Suprapubic skin (tissue), 4 donors: ENCODE measurements around the gene APPL2. TPM values are rescaled to one million over a fixed set of nuclear protein-coding genes. Genes with fewer than 3 reads are reported as not detected.

Experiments
- DNase-seq, 2 donors: peaks; one replicate each; pipeline ENCODE4 v3.0.0-alpha.2; 2019; ENCODE audit warnings: low spot score in 2 of 2
- H3K27ac ChIP-seq: fragments of 200-600 bp; sonication (generic); one replicate; pipeline ENCODE4 v1.5.1; 2019
- H3K27me3 ChIP-seq: fragments of 200-600 bp; sonication (generic); one replicate; pipeline ENCODE4 v1.5.1; 2019
- H3K36me3 ChIP-seq: fragments of 200-600 bp; sonication (generic); one replicate; pipeline ENCODE4 v1.5.1; 2019
- H3K4me1 ChIP-seq: fragments of 200-600 bp; sonication (generic); one replicate; pipeline ENCODE4 v1.5.1; 2019
- H3K4me3 ChIP-seq: fragments of 200-600 bp; sonication (generic); one replicate; pipeline ENCODE4 v1.5.1; 2019; ENCODE audit warnings: mild to moderate bottlenecking
- H3K9me3 ChIP-seq: fragments of 200-600 bp; sonication (generic); one replicate; pipeline ENCODE4 v1.5.1; 2019
- CTCF ChIP-seq, 2 donors: fragments of 200-600 bp in 1 of 2; fragments of 450-650 bp in 1 of 2; sonication (generic) in 1 of 2; IDR thresholded peaks; one replicate each; pipeline ENCODE4 v1.5.1; 2016 to 2019; ENCODE audit warnings: antibody characterized with exemption in 2 of 2, mild to moderate bottlenecking in 1 of 2, moderate library complexity in 1 of 2
- EP300 ChIP-seq: sonication (generic); formaldehyde crosslinking; IDR thresholded peaks from one replicate; pipeline ENCODE4 v1.6.1; 2017; ENCODE audit warnings: antibody characterized with exemption
- POLR2A ChIP-seq, 2 donors: fragments of 450-650 bp; IDR thresholded peaks; one replicate each; pipeline ENCODE4 v1.6.1; 2017; ENCODE audit warnings: antibody characterized with exemption in 2 of 2, mild to moderate bottlenecking in 2 of 2, moderate library complexity in 2 of 2
- POLR2AphosphoS5 ChIP-seq, 3 donors: sonication (generic); formaldehyde crosslinking; IDR thresholded peaks; one replicate each; pipeline ENCODE4 v1.6.1; 2017; ENCODE audit warnings: antibody characterized with exemption in 3 of 3
- WGBS: methylation state at CpG from one replicate; pipeline ENCODE4 v1.1.5; 2018; 5-methylcytosine and 5-hydroxymethylcytosine counted together
- total RNA-seq, 4 donors: library from RNA; depleted of rRNA; stranded (reverse); fragments of >200 nt; gene quantifications; one replicate each; pipeline ENCODE4 v1.1.0, GENCODE V29; 2016

Gene APPL2
- total RNA-seq, 4 donors from 2014 or later, result 95.2 to 172 (median 110) TPM

- Histone ChIP-seq H3K4me1 (peaks cover 84% of the 10 kb centered on the region), H3K27ac (no peak overlapping the region), H3K27me3 (no peaks in the 10 kb centered on the region), H3K4me3 (peak overlapping the region; percentile 94), H3K9me3 (no peaks in the 10 kb centered on the region), H3K36me3 (peaks cover 26% of the 10 kb centered on the region)
- WGBS, result 68% methylated on average over 3 of the region's 5 CpGs
- no peak for DNase-seq
- TF ChIP-seq POLR2AphosphoS5 (IDR thresholded peaks at IDR 0.05), result no peak
- TF ChIP-seq CTCF (IDR thresholded peaks at IDR 0.05), result no peak
- no peak for TF ChIP-seq EP300
- TF ChIP-seq POLR2A (IDR thresholded peaks at IDR 0.05), result no peak
Measured at GRCh38 chr12:105231396-105231795, 4.6 kb downstream of the APPL2 start.

- Histone ChIP-seq H3K4me1 (peaks cover 94% of the 10 kb centered on the region), H3K27ac (peak overlapping the region; percentile 80), H3K27me3 (no peaks in the 10 kb centered on the region), H3K4me3 (no peak overlapping the region), H3K9me3 (no peaks in the 10 kb centered on the region), H3K36me3 (peaks cover 29% of the 10 kb centered on the region)
- WGBS, result 69% methylated on average over 2 of the region's 2 CpGs
- TF ChIP-seq EP300, result no peak
- TF ChIP-seq POLR2A (IDR thresholded peaks at IDR 0.05), result no peak
- TF ChIP-seq CTCF (IDR thresholded peaks at IDR 0.05), result no peak
- TF ChIP-seq POLR2AphosphoS5 (IDR thresholded peaks at IDR 0.05), result no peak
- DNase-seq, result no peak
Measured at GRCh38 chr12:105229371-105229770, 6.6 kb downstream of the APPL2 start.

GRCh38 chr12:105228966-105229365, 7.0 kb downstream of the APPL2 start:
- WGBS, result 85% methylated on average over 8 of the region's 8 CpGs
- H3K27ac ChIP-seq, result peak overlapping the region; percentile 80
- peaks cover 33% of the 10 kb centered on the region for H3K36me3 ChIP-seq
- DNase-seq, result no peak
- H3K4me1 ChIP-seq, result peaks cover 94% of the 10 kb centered on the region
- H3K9me3 ChIP-seq, result no peaks in the 10 kb centered on the region
- H3K4me3 ChIP-seq, result no peak overlapping the region
- TF ChIP-seq POLR2AphosphoS5 (IDR thresholded peaks at IDR 0.05) (no peak), CTCF (IDR thresholded peaks at IDR 0.05) (no peak)
- no peaks in the 10 kb centered on the region for H3K27me3 ChIP-seq

- DNase-seq, result no peak
- H3K27me3 ChIP-seq, result no peaks in the 10 kb centered on the region
- 29% methylated on average over 1 of the region's 1 CpG for WGBS
- no peaks in the 10 kb centered on the region for H3K9me3 ChIP-seq
- peak overlapping the region; percentile 80 for H3K27ac ChIP-seq
- no peak overlapping the region for H3K4me3 ChIP-seq
- peaks cover 34% of the 10 kb centered on the region for H3K36me3 ChIP-seq
- no peak for TF ChIP-seq EP300
- no peak for TF ChIP-seq POLR2AphosphoS5 (IDR thresholded peaks at IDR 0.05)
- no peak for TF ChIP-seq POLR2A (IDR thresholded peaks at IDR 0.05)
- no peak for TF ChIP-seq CTCF (IDR thresholded peaks at IDR 0.05)
- H3K4me1 ChIP-seq, result peaks cover 94% of the 10 kb centered on the region
Measured at GRCh38 chr12:105228494-105228893, 7.5 kb downstream of the APPL2 start.

GRCh38 chr12:105227879-105228278, 8.1 kb downstream of the APPL2 start:
- Histone ChIP-seq H3K36me3 (peaks cover 39% of the 10 kb centered on the region), H3K4me3 (no peak overlapping the region), H3K9me3 (no peaks in the 10 kb centered on the region), H3K4me1 (peaks cover 94% of the 10 kb centered on the region), H3K27ac (peak overlapping the region; percentile 80), H3K27me3 (no peaks in the 10 kb centered on the region)
- TF ChIP-seq CTCF (IDR thresholded peaks at IDR 0.05), result no peak
- TF ChIP-seq POLR2AphosphoS5 (IDR thresholded peaks at IDR 0.05), result no peak
- no peak for TF ChIP-seq POLR2A (IDR thresholded peaks at IDR 0.05)
- TF ChIP-seq EP300, result no peak
- DNase-seq, result no peak
- WGBS, result 91% methylated on average over 3 of the region's 3 CpGs
